Muscle layer of duodenum (tissue), 2 donors: ENCODE results near the gene IRF2BPL.
A peak's percentile ranks its signal among the peaks of the same experiment; 100 is the strongest.

ENCODE experiments used
- H3K27ac ChIP-seq: one replicate; pipeline ENCODE4 v1.7.0; 2013; ENCODE audit warnings: mild to moderate bottlenecking, low read length
- H3K27me3 ChIP-seq: one replicate; pipeline ENCODE4 v1.7.0; 2013; ENCODE audit warnings: low read depth, mild to moderate bottlenecking, control low read depth, low read length
- H3K36me3 ChIP-seq, 2 donors: one replicate each; pipeline ENCODE4 v1.7.0; 2013; ENCODE audit warnings: low read length in 2 of 2, control low read depth in 1 of 2, mild to moderate bottlenecking in 1 of 2; ENCODE audit not compliant: insufficient read depth in 2 of 2, control insufficient read depth in 1 of 2
- H3K4me1 ChIP-seq, 2 donors: one replicate each; pipeline ENCODE4 v1.7.0; 2013; ENCODE audit warnings: low read length in 2 of 2, mild to moderate bottlenecking in 2 of 2, control low read depth in 1 of 2, moderate library complexity in 1 of 2; ENCODE audit not compliant: insufficient read depth in 2 of 2, control insufficient read depth in 1 of 2
- H3K4me3 ChIP-seq, 2 donors: one replicate each; pipeline ENCODE4 v1.7.0; 2013; ENCODE audit warnings: low read length in 2 of 2, low read depth in 1 of 2, mild to moderate bottlenecking in 1 of 2
- H3K9me3 ChIP-seq, 2 donors: one replicate each; pipeline ENCODE4 v1.7.0; 2013; ENCODE audit warnings: low read length in 2 of 2, control low read depth in 1 of 2, mild to moderate bottlenecking in 1 of 2; ENCODE audit not compliant: control insufficient read depth in 1 of 2
- donor health status: healthy.

Gene IRF2BPL

DNA sequence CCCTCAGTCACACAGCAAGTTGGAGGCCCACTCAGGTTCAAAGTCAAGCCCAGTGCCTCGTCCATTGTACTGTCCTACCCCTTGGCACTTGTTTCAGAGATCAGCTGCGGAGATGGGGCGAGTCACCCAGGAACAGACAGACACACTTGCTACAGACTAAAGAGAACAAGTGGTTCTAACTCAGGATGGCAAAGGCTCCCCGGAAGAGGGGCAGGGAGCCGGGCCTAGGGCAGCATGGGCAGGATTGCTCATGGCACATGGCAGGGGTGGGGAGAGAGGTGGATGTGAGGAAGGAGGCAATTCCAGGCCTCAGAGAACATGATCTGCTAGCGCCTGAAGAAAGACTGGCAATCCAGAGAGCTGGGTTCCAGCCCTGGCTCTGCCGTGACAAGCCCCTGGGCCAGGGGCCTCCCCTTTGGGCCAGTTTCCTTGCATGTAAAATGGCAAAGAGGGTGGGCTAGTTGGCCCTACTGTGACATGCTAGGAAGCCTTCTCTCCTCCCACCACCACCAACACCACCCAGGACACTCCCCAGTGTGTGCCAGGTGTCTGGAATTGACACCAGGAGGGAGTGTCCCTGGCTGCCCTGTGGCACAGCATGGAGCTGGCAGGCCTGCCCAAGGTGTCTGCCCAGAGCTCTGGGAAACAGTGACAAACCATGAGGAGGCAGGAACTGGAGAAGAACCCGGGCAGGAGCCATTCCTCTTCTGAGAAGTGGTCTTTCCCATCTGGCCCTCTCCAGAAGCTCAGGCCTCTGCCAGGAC lies 24.0 kb upstream of the IRF2BPL start:
- Histone ChIP-seq H3K4me3 (no peak overlapping the region), H3K9me3 (peaks cover 0 to 4% of the 10 kb centered on the region in 2 donors), H3K27me3 (no peaks in the 10 kb centered on the region), H3K36me3 (no peaks in the 10 kb centered on the region), H3K4me1 (peaks cover 0 to 5% of the 10 kb centered on the region in 2 donors), H3K27ac (peak overlapping the region; percentile 8)

DNA sequence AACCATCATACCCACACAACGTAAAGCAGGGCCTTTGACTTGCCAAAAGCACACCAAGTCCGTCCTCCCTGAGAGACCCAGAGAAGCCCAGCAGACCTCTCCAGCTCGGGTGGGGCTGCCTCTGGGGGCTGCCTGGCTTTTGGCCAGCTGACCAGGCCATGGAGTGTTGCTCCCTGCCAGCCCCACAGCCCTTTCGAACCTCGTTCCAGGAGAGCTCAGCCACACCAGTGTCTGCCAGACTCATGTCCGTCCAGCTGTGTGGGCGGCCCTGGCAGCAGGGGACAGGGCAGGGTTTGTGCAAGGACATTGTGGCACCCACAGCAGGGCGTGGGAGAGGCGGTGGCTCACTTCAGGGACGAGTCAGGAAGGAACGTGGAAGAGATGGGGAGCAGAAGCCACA lies 22.6 kb upstream of the IRF2BPL start:
- Histone ChIP-seq H3K9me3 (peaks cover 0 to 3% of the 10 kb centered on the region in 2 donors), H3K4me1 (peaks cover 4 to 5% of the 10 kb centered on the region in 2 donors), H3K4me3 (no peak overlapping the region), H3K36me3 (no peaks in the 10 kb centered on the region), H3K27me3 (no peaks in the 10 kb centered on the region), H3K27ac (no peak overlapping the region)

DNA sequence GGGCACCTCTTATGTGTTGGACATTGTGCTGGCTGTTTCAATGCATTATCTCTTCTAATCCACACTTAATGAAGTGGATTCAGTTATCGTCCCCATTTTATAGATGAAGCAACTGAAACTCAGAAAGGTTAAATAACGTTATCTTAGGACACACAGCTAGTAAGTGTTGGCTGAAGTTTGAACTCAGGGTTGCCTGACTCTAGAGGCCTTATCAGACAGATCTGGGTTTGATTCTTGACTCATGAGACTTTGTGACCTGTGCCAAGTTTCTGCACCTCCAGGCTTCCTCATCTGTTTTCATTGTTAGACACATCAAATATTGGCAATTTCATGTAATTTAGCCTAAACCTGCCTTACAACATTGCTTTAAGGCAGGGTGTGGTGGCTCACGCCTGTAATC lies 18.2 kb upstream of the IRF2BPL start:
- peaks cover 36 to 43% of the 10 kb centered on the region in 2 donors for H3K4me1 ChIP-seq
- H3K36me3 ChIP-seq = peaks cover 0 to 7% of the 10 kb centered on the region in 2 donors
- H3K27me3 ChIP-seq = no peaks in the 10 kb centered on the region
- no peaks in the 10 kb centered on the region for H3K9me3 ChIP-seq
- H3K27ac ChIP-seq = no peak overlapping the region
- H3K4me3 ChIP-seq = no peak overlapping the region

GRCh38 chr14:77045238-77046162 lies 17.0 kb upstream of the IRF2BPL start:
- Histone ChIP-seq H3K36me3 (peaks cover 0 to 8% of the 10 kb centered on the region in 2 donors), H3K4me1 (peaks cover 48 to 56% of the 10 kb centered on the region in 2 donors), H3K4me3 (no peak overlapping the region), H3K9me3 (no peaks in the 10 kb centered on the region), H3K27ac (peak overlapping the region; percentile 96), H3K27me3 (no peaks in the 10 kb centered on the region)

GRCh38 chr14:77044783-77045237 lies 16.3 kb upstream of the IRF2BPL start:
- Histone ChIP-seq H3K9me3 (no peaks in the 10 kb centered on the region), H3K4me3 (no peak overlapping the region), H3K36me3 (peaks cover 0 to 10% of the 10 kb centered on the region in 2 donors), H3K27ac (peak overlapping the region; percentile 96), H3K4me1 (peaks cover 49 to 56% of the 10 kb centered on the region in 2 donors), H3K27me3 (no peaks in the 10 kb centered on the region)

DNA sequence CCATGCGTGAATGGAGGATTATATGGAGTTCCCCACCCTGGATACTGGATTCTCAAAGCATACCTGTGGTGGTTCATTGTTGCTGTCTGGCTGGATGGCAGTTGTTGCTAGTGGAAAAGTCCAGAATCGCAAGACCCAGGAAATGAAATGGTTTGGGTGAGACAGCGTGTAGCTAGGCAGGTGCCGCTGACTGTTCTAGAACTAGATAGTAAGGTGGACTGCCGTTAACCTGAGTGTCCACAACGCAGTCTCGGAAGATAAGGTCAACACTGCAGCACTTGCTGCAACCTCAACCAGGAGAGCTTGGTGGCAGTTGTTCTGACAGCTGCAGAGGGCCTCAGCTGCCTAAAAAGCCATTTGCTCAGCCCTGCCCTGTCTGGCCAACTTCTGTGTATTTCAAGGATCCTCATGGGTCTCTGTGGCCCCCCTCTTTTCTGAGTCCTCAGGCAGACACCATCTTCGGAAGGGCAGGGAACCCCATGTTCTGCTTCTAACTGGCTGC lies 15.5 kb upstream of the IRF2BPL start:
- Histone ChIP-seq H3K4me1 (peaks cover 54 to 64% of the 10 kb centered on the region in 2 donors), H3K36me3 (peaks cover 0 to 10% of the 10 kb centered on the region in 2 donors), H3K27ac (peak overlapping the region; percentile 96), H3K9me3 (no peaks in the 10 kb centered on the region), H3K27me3 (no peaks in the 10 kb centered on the region), H3K4me3 (peak overlapping the region in 1 of 2 donors; percentile 43)

- peak overlapping the region in 1 of 2 donors; percentile 43 for H3K4me3 ChIP-seq
- H3K27ac ChIP-seq = peak overlapping the region; percentile 96
- H3K27me3 ChIP-seq = no peaks in the 10 kb centered on the region
- peaks cover 61 to 69% of the 10 kb centered on the region in 2 donors for H3K4me1 ChIP-seq
- H3K36me3 ChIP-seq = peaks cover 0 to 10% of the 10 kb centered on the region in 2 donors
- no peaks in the 10 kb centered on the region for H3K9me3 ChIP-seq
Observed at GRCh38 chr14:77043177-77043983, 14.9 kb upstream of the IRF2BPL start.

GRCh38 chr14:77041881-77042545 lies 13.5 kb upstream of the IRF2BPL start:
- Histone ChIP-seq H3K4me1 (peaks cover 61 to 81% of the 10 kb centered on the region in 2 donors), H3K36me3 (peaks cover 0 to 10% of the 10 kb centered on the region in 2 donors), H3K27me3 (no peaks in the 10 kb centered on the region), H3K27ac (peak overlapping the region; percentile 96), H3K9me3 (no peaks in the 10 kb centered on the region), H3K4me3 (peak overlapping the region in 1 of 2 donors; percentile 4)

GRCh38 chr14:77040741-77041653 lies 12.5 kb upstream of the IRF2BPL start:
- Histone ChIP-seq H3K4me3 (peak overlapping the region; percentile 49 to 52), H3K4me1 (peaks cover 61 to 77% of the 10 kb centered on the region in 2 donors), H3K27ac (peak overlapping the region; percentile 96)

More at GRCh38 chr14:77040741-77041653, 12.5 kb upstream of the IRF2BPL start:
- Histone ChIP-seq H3K27me3 (no peaks in the 10 kb centered on the region), H3K36me3 (peaks cover 0 to 10% of the 10 kb centered on the region in 2 donors), H3K9me3 (no peaks in the 10 kb centered on the region)
